GM21381 (cell line): ENCODE measurements around the gene ELF3.
"Not testable (repeated sequence)": the region's sequence is repeated elsewhere in the genome, so short reads cannot be mapped to it uniquely, and the experiment has no call there.

Experiments used
- ATAC-seq: cut with Tn5 transposase; IDR thresholded peaks from one replicate; pipeline ENCODE4 v1.9.1; 2021; ENCODE audit warnings: mild to moderate bottlenecking, moderate library complexity; ENCODE audit not compliant: unreplicated experiment

The ELF3 gene

GRCh38 chr1:202007805-202008489, 2.4 kb upstream of the ELF3 start:
- no peak for ATAC-seq

DNA sequence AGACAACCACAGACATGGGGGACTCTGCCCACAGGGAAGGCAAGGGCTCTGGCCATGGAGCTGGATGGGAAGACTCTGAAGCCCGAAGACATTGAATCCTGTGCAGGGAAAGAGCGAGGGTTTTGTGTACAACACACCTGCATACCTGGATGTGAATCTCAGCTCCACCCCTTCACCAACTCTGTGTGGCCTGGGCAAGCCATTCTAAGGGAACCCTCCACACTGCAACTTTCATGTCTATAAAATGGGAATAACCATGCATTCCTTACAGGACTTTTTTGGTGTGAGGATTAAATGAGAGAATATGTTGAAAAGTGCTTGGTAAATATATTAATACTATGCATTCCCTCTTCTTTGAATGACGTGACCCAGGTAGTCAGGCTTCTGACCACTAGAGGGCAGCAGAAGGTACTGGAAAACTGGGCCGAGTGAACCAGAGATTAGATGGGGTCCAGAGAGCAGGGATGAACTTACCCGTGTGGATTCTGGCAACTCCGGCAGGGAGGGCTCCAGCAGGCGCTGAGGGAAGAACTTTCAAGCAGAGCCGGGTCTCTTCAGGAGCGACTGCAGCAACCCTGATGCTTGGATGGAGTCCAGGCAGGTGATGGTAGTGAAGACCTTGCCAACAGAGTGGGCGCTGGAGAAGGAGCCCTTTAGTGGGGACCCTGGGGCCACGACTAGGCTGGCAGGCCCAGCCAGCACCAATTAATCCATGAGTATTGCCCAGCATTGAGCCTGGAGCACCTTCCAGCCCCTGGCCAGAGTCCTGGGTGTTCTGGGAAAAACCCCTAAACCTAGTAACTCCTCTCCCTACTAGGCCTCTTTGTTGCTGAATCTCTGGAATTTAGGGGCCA, 834 bp upstream of the ELF3 start:
- peak; percentile 44 for ATAC-seq

DNA sequence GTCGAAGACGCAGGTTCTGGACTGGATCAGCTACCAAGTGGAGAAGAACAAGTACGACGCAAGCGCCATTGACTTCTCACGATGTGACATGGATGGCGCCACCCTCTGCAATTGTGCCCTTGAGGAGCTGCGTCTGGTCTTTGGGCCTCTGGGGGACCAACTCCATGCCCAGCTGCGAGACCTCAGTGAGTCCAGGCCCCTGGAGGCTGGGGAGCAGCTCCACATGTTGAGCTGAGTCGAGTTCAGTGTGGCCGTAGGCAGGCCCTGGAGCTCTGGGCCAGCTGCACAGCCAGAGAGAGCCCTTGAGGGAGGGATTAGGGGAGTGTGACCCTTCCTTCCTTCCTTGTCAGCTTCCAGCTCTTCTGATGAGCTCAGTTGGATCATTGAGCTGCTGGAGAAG, 1.6 kb downstream of the ELF3 start:
- no peak for ATAC-seq

DNA sequence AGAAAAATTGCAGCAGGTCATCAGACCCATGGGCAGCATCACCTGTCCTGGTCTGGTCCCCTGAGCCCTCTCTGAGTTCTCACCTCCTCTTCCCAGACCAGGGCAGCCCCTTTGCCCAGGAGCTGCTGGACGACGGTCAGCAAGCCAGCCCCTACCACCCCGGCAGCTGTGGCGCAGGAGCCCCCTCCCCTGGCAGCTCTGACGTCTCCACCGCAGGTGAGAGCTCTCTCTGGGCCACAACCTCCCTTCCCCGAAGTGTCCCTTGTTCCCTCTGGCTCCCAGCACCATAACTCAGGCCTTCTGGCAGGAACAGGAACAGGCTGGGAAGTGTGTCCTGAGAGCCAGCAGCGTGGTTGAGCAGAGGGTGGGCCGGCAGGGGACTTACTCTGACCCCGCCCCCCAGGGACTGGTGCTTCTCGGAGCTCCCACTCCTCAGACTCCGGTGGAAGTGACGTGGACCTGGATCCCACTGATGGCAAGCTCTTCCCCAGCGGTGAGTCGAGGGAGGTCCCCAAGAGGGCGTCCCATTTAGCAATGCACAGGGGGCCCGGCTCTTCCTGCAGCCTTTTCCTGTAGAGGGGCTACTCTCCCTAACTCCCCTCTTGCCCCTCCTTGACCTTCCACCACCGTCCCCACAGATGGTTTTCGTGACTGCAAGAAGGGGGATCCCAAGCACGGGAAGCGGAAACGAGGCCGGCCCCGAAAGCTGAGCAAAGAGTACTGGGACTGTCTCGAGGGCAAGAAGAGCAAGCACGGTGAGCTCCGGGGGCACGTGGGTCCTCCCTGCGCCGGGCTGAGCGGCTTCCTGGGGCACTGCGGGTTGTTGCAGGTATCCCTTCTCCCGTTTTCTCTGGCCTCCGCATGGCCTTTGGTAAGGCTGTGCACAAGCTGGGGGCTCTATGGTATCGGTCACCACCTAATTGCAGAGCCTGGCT, 2.4 kb downstream of the ELF3 start:
- no peak for ATAC-seq

- no peak for ATAC-seq
Observed at GRCh38 chr1:202013603-202014002, 3.2 kb downstream of the ELF3 start.

DNA sequence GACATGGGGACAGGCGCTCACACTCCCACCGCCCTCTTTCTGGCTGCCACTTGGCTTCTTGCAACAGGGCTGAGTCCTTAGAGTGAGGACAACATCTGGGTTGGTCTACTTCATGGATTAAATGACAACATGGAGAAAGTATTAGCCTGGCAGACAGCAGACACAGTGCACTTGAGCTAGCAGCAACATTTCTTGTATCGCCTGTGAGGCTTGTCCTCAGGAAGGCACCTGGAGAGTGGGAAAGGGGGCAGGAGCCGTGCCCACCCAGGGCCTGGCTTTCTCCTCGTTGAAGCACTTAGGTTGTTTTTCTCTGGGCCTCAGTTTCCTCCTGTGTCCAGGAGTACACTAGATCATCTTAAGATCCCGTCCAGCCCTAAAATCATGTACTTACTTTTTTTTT, 3.7 kb downstream of the ELF3 start:
- no peak for ATAC-seq

- no peak for ATAC-seq
Observed at GRCh38 chr1:202014915-202015661, 4.7 kb downstream of the ELF3 start.

- ATAC-seq: no peak
Observed at GRCh38 chr1:202015662-202015937, 5.2 kb downstream of the ELF3 start.

- ATAC-seq: no peak
Observed at GRCh38 chr1:202016022-202016810, 5.8 kb downstream of the ELF3 start.

GRCh38 chr1:202016811-202017748, 6.7 kb downstream of the ELF3 start:
- no peak for ATAC-seq

- no peak for ATAC-seq
Observed at GRCh38 chr1:202017749-202018467, 7.5 kb downstream of the ELF3 start.

DNA sequence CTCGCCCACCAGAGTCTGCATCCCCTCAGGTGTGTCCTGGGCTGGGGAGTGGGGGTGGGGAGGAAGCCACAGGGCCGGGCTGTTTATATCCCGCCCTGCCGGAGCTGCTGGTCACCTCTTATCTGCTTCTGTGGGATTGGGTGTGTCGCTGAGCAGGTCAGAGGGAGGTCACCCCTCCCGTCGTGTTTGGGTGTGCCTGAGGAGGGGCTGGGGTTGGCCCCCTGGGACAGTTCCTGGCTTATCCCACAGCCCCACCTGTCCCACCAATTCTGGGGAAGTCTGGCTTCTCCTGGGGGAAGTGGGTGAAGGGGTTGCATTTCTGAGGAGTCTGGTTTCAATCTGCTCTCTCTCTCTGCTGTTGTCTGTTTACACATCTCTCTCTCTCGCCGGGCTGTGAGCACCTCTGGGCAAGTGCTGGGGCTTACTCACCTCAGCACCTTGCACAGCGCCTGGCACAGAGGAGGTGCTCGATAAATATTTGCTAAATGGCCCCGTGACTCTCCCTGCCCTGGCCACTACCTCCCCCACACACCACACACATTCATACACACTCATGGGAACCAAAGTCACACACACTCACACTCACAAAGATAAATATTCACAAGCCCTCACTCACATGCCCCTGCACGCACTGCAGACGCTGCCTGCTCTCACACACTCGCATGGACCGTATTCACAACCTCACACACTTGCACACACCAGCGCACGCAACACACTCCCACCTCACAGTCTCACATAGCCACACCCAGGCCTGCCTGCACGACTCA, 8.3 kb downstream of the ELF3 start:
- ATAC-seq: no peak

- not testable (repeated sequence) for ATAC-seq
Observed at GRCh38 chr1:202019235-202019558, 8.8 kb downstream of the ELF3 start.

- no peak for ATAC-seq
Observed at GRCh38 chr1:202023001-202023433, 12.6 kb downstream of the ELF3 start.

DNA sequence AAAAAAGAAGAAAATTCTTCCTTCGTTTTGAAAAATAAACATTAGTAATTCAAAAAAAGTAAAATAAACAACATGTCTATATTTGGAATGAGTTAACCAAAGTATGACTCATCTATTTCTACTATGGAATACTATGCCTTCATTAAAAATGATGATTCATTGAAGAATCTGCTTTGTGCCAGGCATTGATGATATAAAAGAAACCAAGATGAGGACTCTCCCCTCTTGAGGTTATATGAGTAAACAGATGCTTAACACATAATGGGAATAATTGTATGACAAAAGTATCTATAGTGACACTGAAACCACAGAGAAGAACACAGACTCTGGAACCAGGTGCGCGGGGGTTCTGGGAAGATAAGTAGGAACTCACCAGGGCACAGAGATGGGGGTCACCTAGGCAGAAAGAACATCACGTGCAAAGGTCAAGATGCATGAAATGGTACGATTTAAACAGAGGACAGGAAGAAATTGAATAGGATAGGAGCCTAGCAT, 18.8 kb downstream of the ELF3 start:
- ATAC-seq: no peak

DNA sequence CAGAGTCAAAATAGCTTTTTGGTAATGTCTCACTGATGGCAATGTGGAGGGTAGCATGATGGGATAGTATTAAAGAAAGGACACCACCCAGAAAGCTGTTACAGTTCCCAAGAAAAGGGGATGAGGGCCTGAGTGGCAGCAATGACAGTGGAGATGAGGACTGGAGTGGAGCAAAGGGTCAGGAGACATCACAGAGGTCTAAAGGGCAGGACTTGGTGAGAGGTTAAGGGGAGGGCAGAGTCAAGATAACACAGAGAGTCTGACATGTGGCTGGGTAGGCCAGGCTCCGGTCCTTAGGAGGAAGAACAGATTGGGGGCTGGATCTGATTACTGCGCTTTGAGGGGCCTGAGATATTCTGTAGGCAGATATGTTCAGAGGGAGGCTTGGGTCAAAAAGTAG, 19.3 kb downstream of the ELF3 start:
- ATAC-seq: no peak

DNA sequence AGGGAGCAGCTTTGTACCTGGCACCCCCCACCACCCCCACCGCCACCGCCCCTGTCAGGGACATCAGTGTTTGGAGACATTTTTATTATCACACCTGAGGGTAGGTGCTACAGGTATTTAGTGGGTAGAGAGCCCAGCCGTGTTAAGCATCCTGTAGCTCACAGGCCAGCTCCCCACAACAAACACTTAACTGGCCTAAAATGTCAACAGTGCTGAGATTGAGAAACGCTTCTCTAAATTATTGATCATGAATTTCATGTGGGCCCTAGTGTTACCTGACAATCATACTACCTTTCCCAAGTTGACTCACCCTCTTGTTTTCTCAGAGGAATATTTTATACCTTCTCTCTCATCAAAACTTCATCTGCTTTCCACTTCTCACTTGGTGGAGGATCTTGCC, 21.4 kb downstream of the ELF3 start:
- ATAC-seq: no peak
